Activated naive CD4-positive, alpha-beta T cell treated with anti-CD3 and anti-CD28 coated beads, Interleukin-2, amount 50 U/mL, for 24 hours (primary cell): ENCODE data around the gene FICD.

ENCODE experiments used
- H3K27ac Mint-ChIP-seq: one replicate; pipeline ENCODE4 v1.8.0; 2021; ENCODE audit warnings: mild to moderate bottlenecking, mixed read lengths
- H3K27me3 Mint-ChIP-seq: one replicate; pipeline ENCODE4 v1.8.0; 2021; ENCODE audit warnings: mixed read lengths
- H3K36me3 Mint-ChIP-seq: one replicate; pipeline ENCODE4 v1.8.0; 2021; ENCODE audit warnings: mixed read lengths
- H3K4me1 Mint-ChIP-seq: one replicate; pipeline ENCODE4 v1.8.0; 2021; ENCODE audit warnings: mixed read lengths
- H3K4me3 Mint-ChIP-seq: one replicate; pipeline ENCODE4 v1.8.0; 2021; ENCODE audit warnings: mild to moderate bottlenecking, mixed read lengths
- H3K9me3 Mint-ChIP-seq: one replicate; pipeline ENCODE4 v1.8.0; 2021; ENCODE audit warnings: mixed read lengths

Gene FICD

DNA sequence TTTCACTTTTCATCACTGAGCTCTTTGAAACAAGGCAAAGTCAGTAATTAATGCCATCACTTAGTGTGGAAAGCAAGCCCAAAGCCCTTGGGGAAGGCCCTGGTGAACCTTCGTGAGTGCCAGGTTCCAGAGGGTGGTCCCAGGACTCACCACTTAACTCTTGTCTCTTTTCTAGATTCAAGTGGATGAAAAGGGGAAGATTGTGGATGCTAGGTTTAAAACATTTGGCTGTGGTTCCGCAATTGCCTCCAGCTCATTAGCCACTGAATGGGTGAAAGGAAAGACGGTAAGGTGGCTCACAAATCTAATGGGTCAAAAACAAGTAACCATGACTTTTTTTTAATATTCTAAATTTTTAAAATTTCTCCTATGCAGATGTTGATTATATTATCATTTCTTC is 50.1 kb downstream of the FICD start:
- Mint-ChIP-seq H3K36me3 (peaks cover 21% of the 10 kb centered on the region), H3K4me1 (peaks cover 61% of the 10 kb centered on the region), H3K27ac (no peak overlapping the region)

GRCh38 chr12:108565976-108566375 is 50.9 kb downstream of the FICD start:
- no peaks in the 10 kb centered on the region for H3K9me3 Mint-ChIP-seq
- no peaks in the 10 kb centered on the region for H3K27me3 Mint-ChIP-seq
- H3K36me3 Mint-ChIP-seq: peaks cover 25% of the 10 kb centered on the region
- H3K27ac Mint-ChIP-seq: peak overlapping the region; percentile 72
- peaks cover 68% of the 10 kb centered on the region for H3K4me1 Mint-ChIP-seq
- H3K4me3 Mint-ChIP-seq: no peak overlapping the region

More for the DNA sequence above, 50.1 kb downstream of the FICD start:
- no peaks in the 10 kb centered on the region for H3K9me3 Mint-ChIP-seq
- no peaks in the 10 kb centered on the region for H3K27me3 Mint-ChIP-seq
- no peak overlapping the region for H3K4me3 Mint-ChIP-seq

GRCh38 chr12:108566452-108566851 is 51.4 kb downstream of the FICD start:
- H3K36me3 Mint-ChIP-seq: peaks cover 25% of the 10 kb centered on the region
- H3K9me3 Mint-ChIP-seq: no peaks in the 10 kb centered on the region
- H3K27ac Mint-ChIP-seq: peak overlapping the region; percentile 72
- H3K4me3 Mint-ChIP-seq: no peak overlapping the region
- no peaks in the 10 kb centered on the region for H3K27me3 Mint-ChIP-seq
- peaks cover 73% of the 10 kb centered on the region for H3K4me1 Mint-ChIP-seq

DNA sequence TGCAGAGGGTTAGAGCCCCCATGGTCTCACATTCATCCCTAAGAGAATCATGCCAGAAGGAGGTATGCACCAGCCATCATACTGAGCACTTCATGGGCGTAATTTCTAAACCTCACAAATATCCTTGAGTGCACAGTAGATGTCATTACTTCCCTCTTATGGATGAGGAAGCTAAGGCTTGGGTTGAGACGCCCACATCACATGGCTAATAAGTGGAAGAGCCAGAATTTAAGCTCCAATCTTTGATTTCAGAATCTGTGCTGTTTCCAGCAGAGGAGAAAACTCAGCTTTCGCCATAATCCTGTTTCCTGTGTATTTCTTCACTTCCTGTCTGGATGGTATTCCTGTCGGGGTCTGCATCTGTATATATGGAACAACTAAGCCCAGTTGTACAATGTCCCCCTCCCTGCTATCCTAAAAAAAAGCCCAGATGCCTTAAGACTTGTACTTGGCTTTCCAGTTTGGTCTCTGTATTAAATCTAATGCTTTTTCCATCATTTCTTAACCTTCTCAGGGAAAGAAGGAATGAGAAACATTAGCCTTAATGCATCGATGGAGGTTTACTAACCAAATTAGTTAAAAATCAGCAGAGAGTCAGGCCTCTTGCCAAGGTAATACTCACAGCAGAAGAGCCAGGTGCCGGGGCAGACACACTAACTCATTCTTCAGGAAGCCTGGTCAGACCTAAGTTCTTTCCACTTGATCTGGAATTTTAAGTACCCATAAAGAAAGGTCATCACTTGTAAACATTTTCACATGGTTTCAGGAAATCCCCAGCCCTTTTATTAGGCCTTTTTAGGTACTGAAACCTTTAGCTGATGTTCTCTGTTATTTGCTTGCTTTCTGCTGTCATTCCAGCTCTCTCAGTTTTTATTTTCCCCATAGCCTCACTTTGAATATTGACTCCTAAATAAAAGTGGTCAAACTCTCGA is 52.6 kb downstream of the FICD start:
- peak overlapping the region; percentile 97 for H3K27ac Mint-ChIP-seq
- peaks cover 25% of the 10 kb centered on the region for H3K36me3 Mint-ChIP-seq
- H3K27me3 Mint-ChIP-seq: no peaks in the 10 kb centered on the region
- H3K4me1 Mint-ChIP-seq: peaks cover 85% of the 10 kb centered on the region
- no peaks in the 10 kb centered on the region for H3K9me3 Mint-ChIP-seq
- H3K4me3 Mint-ChIP-seq: peak overlapping the region; percentile 86

DNA sequence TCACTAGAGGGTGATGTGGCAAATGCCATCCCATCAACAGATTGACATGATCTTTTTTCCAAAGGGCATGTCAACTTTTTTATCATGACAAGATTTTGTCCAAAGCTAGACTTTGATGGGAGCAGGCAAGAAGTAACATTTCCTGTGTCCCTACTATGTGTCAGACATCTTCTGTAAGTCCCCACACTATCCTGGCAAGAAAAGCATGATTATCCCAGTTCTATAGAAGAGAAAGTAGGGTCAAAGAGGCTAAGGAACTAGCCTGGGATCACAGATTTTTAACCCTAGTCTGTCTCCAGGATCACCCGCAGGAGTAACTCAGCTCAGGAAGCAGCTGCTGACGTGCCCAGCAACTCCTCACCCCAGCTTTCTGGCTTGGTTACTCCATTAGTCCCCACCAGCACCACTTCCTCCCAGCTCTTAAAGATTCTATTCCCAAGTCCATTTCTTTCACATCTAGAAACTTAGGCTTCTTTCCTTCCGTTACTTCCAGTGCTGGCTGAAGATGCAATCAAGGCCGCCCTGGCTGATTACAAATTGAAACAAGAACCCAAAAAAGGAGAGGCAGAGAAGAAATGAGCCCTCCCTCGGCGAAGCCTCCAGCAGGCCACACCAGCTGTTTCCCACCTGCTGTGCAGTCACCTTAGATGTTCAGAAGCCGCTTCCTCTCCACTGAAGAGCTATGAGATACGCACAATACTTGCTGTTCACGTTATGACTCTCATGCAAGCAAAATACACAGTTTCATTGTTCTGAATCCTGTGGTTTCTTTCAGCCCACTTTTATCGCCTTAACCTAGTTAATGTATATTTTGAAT is 53.5 kb downstream of the FICD start:
- Mint-ChIP-seq H3K27ac (peak overlapping the region; percentile 97), H3K27me3 (no peaks in the 10 kb centered on the region), H3K4me1 (peaks cover 92% of the 10 kb centered on the region), H3K9me3 (no peaks in the 10 kb centered on the region), H3K36me3 (peaks cover 25% of the 10 kb centered on the region), H3K4me3 (peak overlapping the region; percentile 86)
